ENCODE results near the gene MACROH2A1.
"Not testable (repeated sequence)": the region's sequence is repeated elsewhere in the genome, so short reads cannot be mapped to it uniquely, and the experiment has no call there.

Gene MACROH2A1

GRCh38 chr5:135376961-135377624 lies 21.9 kb downstream of the MACROH2A1 start:
- no peak for DNase-seq

GRCh38 chr5:135375040-135375793 lies 23.8 kb downstream of the MACROH2A1 start:
- DNase-seq, result no peak

DNA sequence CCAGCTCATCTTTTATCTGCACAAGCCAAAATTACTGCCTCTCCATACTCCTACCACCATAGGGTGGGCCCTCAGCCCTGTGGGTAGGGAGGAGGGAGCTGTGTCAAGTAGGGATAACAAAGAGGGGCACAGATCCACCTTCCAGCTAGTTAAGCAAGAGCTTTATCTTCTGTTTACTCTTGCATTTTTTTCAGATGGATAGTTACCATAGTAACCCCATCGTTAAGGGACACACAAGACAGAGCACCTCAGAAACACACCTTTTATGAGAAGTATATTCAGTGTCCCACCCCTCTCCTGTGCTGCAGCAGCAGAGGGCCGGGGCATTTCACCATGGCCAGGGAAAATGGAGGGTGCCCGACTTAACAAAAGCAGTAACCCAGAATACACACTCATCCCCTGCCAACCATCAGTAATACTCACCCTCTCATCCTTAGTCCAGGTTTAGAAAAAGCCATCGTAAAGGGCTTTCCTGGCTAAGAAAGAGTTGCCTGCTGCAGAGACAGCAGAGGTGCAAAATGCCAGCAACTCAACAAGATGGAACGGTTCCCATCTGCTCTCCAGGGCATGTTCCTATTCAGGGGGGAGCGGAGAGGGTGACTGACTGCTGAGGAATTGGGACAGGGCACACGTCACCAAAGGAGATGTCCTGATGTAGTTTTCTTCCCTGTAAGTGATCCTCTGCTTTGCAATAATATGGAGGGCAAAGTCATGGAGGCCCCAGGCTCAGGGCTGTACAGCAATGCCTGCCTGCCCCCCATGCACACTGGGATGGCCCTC lies 25.1 kb downstream of the MACROH2A1 start:
- DNase-seq, result no peak

GRCh38 chr5:135372654-135373381 lies 26.2 kb downstream of the MACROH2A1 start:
- no peak for DNase-seq

- DNase-seq, result no peak
These were observed 27.3 kb downstream of the MACROH2A1 start for GRCh38 chr5:135371622-135372232.

DNA sequence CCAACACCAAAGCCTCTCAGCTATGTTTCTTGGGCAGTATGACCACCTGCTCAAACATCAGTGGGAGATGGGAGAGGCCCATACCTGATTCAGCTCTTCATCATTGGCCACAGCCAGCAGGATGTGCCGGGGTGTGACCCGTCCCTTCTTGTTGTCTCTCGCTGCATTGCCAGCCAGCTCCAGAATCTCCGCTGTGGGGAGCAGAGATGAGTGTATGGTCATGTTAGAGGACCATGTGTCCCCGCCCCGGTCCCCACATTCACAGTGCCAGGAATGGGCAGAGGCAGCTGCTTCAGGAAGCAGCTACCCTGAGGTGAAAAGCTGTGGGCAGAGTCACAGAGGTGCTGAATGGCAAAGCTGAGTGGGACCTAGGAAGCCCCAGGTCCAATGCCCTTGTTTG lies 29.1 kb downstream of the MACROH2A1 start:
- DNase-seq, result no peak

DNA sequence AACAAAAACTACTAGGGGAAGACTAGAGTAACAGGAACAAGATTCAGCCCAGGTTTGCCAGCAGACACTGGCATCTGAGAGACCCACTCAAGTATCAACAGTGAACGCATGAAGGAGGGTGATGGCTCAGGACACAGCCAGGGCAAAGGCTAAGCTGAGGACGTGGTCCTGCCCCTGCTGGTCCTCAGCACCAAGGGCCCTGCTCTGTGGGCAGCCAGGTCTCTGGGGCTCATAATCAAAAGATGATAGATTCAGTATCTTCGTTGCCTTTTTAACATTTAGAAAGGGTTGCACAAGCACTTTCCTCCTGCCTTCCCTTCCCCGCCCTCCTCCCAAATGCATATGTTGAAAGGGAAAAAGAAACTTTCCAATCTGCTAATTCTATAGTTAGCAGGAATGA lies 31.5 kb downstream of the MACROH2A1 start:
- no peak for DNase-seq

GRCh38 chr5:135367076-135367475 lies 32.0 kb downstream of the MACROH2A1 start:
- no peak for DNase-seq

DNA sequence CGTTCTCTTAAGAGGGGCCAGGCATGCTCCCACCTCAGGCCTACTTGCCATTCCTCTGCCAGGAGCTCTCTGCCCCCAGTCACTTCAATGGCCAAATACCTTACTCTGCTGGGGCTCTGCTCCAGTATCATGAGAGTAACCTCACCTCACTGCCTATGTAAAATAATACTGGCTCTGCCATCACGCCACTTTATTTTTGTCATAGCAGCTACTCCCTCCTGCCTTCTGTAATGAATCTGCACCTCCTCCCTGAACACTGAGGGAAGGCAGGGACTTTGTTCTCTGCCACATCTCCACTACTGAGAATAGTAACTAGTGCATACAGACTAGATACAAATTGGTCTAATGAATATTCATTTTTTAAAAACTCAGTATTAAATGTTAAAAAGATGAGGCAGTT lies 33.8 kb downstream of the MACROH2A1 start:
- DNase-seq, result no peak

GRCh38 chr5:135364421-135365262 lies 34.4 kb downstream of the MACROH2A1 start:
- DNase-seq, result no peak

DNA sequence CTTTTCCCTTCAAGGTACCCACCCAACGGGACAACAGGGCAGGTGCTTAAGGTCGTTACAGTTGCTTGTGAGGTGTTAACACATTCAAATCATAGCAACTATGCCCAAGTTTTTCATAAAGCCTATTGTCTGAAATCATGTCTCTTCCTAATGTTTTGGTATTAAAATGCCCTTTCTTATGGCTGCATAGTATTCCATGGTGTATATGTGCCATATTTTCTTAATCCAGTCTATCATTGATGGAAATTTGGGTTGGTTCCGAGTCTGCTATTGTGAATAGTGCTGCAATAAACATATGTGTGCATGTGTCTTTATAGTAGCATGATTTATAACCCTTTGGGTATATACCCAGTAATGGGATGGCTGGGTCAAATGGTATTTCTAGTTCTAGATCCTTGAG lies 35.7 kb downstream of the MACROH2A1 start:
- not testable (repeated sequence) for DNase-seq

- DNase-seq, result no peak
These were observed 36.9 kb downstream of the MACROH2A1 start for GRCh38 chr5:135362102-135362501.

- DNase-seq, result no peak
These were observed 38.5 kb downstream of the MACROH2A1 start for GRCh38 chr5:135360278-135361274.

- DNase-seq, result no peak
These were observed 39.5 kb downstream of the MACROH2A1 start for GRCh38 chr5:135359374-135360165.

DNA sequence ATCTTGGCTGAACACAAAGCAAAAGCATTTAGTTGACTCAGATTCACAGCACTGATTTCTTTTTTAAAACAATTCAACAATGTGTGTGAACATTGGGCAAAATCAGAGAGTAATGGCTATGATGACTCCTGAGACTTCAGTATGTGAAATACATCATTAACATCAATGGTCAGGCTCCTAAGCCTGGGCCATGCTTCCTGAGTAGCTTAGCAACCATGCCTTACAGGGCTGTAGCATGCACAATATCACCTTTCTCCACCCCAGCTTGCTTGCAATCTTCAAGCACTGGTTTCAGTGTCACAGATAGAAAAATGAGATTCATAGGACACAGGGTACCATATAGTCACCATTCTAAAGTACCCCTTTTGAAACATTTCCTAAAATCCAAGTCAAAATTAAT lies 41.3 kb downstream of the MACROH2A1 start:
- no peak for DNase-seq

- no peak for DNase-seq
These were observed 42.3 kb downstream of the MACROH2A1 start for GRCh38 chr5:135356522-135357318.

DNA sequence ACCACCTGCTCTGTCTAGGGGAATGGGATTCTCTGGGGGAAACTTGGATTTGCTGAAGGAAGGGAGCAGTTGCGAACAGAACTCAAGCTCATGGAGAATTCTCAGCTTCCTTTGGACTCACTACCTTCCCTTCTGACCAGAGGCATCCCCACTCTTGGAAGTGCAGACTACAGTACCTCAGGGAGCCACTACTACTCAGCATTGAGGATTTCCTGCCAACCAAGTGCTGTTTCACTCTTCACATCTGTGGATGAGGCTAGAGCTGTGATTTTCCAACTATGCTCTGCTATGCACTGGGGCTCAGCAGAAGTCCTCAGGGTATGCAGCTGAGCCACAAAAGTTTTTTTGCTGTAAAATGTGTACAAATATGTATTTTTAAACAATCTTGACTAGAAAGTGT lies 43.9 kb downstream of the MACROH2A1 start:
- no peak for DNase-seq

DNA sequence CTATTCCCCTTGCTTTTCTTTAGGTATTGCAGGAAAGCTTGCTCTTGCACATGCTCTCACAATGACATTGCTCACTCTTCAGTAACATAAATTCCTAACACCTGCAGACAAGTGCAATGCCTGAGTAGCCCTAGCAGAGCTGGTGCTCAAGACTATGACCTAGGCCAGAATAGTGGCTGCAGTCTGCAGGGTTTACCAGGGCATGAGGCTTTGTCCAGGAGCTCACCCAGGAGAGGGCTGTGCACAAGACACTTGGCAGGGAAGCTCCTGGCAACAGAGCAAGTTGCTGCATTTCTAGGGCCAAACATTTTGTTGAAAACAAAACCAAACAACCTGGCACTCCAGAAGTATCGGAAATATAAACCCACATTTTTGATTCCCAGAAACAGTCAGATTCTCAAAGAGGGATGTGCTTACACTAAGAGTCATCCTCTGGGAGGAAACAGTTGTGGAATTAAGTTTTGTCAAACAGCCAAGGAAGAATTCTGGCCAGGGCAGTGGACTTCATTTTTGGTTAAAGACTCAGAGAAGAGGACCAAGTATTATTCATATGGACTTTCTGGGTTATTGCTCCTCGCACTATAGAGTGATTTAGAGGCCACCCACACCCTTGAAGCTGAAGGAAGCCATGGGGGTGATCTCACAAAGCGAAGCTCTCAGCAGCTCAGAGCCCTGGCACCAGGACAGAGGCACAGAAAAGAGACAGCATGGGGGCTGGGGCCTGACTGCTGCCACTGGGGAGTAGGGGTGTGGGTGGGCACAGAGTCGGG lies 44.9 kb downstream of the MACROH2A1 start:
- no peak for DNase-seq

Data from 8988T (cell line).